CD4-positive, alpha-beta T cell treated with Interleukin-21 for 1 hour (primary cell): Measurements from ENCODE around the gene FKRP.

Experiments
- DNase-seq: peaks from one replicate; pipeline ENCODE4 v3.0.0-alpha.2; 2020

The FKRP gene

GRCh38 chr19:46732172-46732938, 13.5 kb upstream of the FKRP start:
- no peak for DNase-seq

GRCh38 chr19:46732966-46733689, 12.7 kb upstream of the FKRP start:
- no peak for DNase-seq

- DNase-seq = no peak
Observed at GRCh38 chr19:46733690-46734292, 12.1 kb upstream of the FKRP start.

GRCh38 chr19:46736531-46737297, 9.1 kb upstream of the FKRP start:
- DNase-seq = no peak

GRCh38 chr19:46737298-46737654, 8.6 kb upstream of the FKRP start:
- no peak for DNase-seq

GRCh38 chr19:46737761-46738171, 8.1 kb upstream of the FKRP start:
- DNase-seq = no peak

- DNase-seq = no peak
Observed at GRCh38 chr19:46739290-46739771, 6.5 kb upstream of the FKRP start.

GRCh38 chr19:46741447-46741846, 4.4 kb upstream of the FKRP start:
- DNase-seq = no peak

- no peak for DNase-seq
Observed at GRCh38 chr19:46742926-46743480, 2.9 kb upstream of the FKRP start.

GRCh38 chr19:46744005-46744691, 1.7 kb upstream of the FKRP start:
- no peak for DNase-seq

- no peak for DNase-seq
Observed at GRCh38 chr19:46745030-46745429, 827 bp upstream of the FKRP start.

- DNase-seq = peak; percentile 70
Observed at GRCh38 chr19:46746281-46747057, 612 bp downstream of the FKRP start, which contains the start of gene STRN4. TSS of gene STRN4 (minus strand) at chr19:46746450. CDS start at chr19:46746430, 20 bp downstream.

- peak; percentile 75 for DNase-seq
Observed at GRCh38 chr19:46748325-46749109, 2.7 kb downstream of the FKRP start.

- peak; percentile 77 for DNase-seq
Observed at GRCh38 chr19:46753420-46754155, 7.7 kb downstream of the FKRP start.

- no peak for DNase-seq
Observed at GRCh38 chr19:46755077-46755852, 9.4 kb downstream of the FKRP start.

GRCh38 chr19:46755853-46756543, 10.1 kb downstream of the FKRP start:
- DNase-seq = no peak

GRCh38 chr19:46756544-46756888, 10.7 kb downstream of the FKRP start:
- no peak for DNase-seq

- DNase-seq = no peak
Observed at GRCh38 chr19:46759206-46759605, 13.3 kb downstream of the FKRP start.
